A673 (cell line): Measurements from ENCODE around the gene CDH6.

Experiments
- CTCF ChIP-seq: fragments of 300-800, 200-600 bp; sonication (generic); conservative IDR thresholded peaks from 2 replicates; pipeline ENCODE4 v1.5.1; 2017; ENCODE audit warnings: low read depth, mild to moderate bottlenecking, antibody characterized with exemption, low read length, moderate library complexity, mixed read lengths
- EZH2 ChIP-seq: fragments of 200-600 bp; sonication (generic); IDR thresholded peaks from 2 replicates; pipeline ENCODE4 v1.6.1; 2017; ENCODE audit warnings: borderline replicate concordance, low read depth, mild to moderate bottlenecking, mixed read lengths, antibody characterized with exemption, low read length; ENCODE audit not compliant: poor library complexity, severe bottlenecking

- TF ChIP-seq CTCF, result peak; percentile 88
- TF ChIP-seq EZH2, result no peak
Observed at GRCh38 chr5:31232273-31232888, 38.9 kb downstream of the CDH6 start.
